Measurements from ENCODE around the gene TSPAN15.
"Not testable (repeated sequence)": the region's sequence is repeated elsewhere in the genome, so short reads cannot be mapped to it uniquely, and the experiment has no call there.

The TSPAN15 gene

GRCh38 chr10:69483963-69484362 lies 32.7 kb downstream of the TSPAN15 start:
- in situ Hi-C loops (cut with MboI; ENCODE audit: low sequenced_read_pairs): no loop called here

GRCh38 chr10:69484736-69485135 lies 33.5 kb downstream of the TSPAN15 start:
- in situ Hi-C loops (cut with MboI; ENCODE audit: low sequenced_read_pairs): no loop called here

GRCh38 chr10:69486922-69487730 lies 35.9 kb downstream of the TSPAN15 start:
- in situ Hi-C loops (cut with MboI; ENCODE audit: low sequenced_read_pairs): no loop called here

- in situ Hi-C loops (cut with MboI; ENCODE audit: low sequenced_read_pairs): not testable (repeated sequence)
Observed at GRCh38 chr10:69488149-69488844, 37.0 kb downstream of the TSPAN15 start.

GRCh38 chr10:69488856-69489255 lies 37.6 kb downstream of the TSPAN15 start:
- in situ Hi-C loops (cut with MboI; ENCODE audit: low sequenced_read_pairs): not testable (repeated sequence)

GRCh38 chr10:69489506-69490090 lies 38.3 kb downstream of the TSPAN15 start:
- in situ Hi-C loops (cut with MboI; ENCODE audit: low sequenced_read_pairs): no loop called here

- in situ Hi-C loops (cut with MboI; ENCODE audit: low sequenced_read_pairs): no loop called here
Observed at GRCh38 chr10:69490876-69491275, 39.6 kb downstream of the TSPAN15 start.

- in situ Hi-C loops (cut with MboI; ENCODE audit: low sequenced_read_pairs): no loop called here
Observed at GRCh38 chr10:69491611-69492010, 40.3 kb downstream of the TSPAN15 start.

GRCh38 chr10:69492091-69492745 lies 41.0 kb downstream of the TSPAN15 start:
- in situ Hi-C loops (cut with MboI; ENCODE audit: low sequenced_read_pairs): no loop called here

GRCh38 chr10:69492746-69493462 lies 41.6 kb downstream of the TSPAN15 start:
- in situ Hi-C loops (cut with MboI; ENCODE audit: low sequenced_read_pairs): no loop called here

GRCh38 chr10:69494626-69495558 lies 43.6 kb downstream of the TSPAN15 start:
- in situ Hi-C loops (cut with MboI; ENCODE audit: low sequenced_read_pairs): no loop called here

GRCh38 chr10:69495666-69496065 lies 44.4 kb downstream of the TSPAN15 start:
- in situ Hi-C loops (cut with MboI; ENCODE audit: low sequenced_read_pairs): no loop called here

- in situ Hi-C loops (cut with MboI; ENCODE audit: low sequenced_read_pairs): no loop called here
Observed at GRCh38 chr10:69496352-69497230, 45.3 kb downstream of the TSPAN15 start.

GRCh38 chr10:69497231-69497561 lies 45.9 kb downstream of the TSPAN15 start:
- in situ Hi-C loops (cut with MboI; ENCODE audit: low sequenced_read_pairs): no loop called here

- in situ Hi-C loops (cut with MboI; ENCODE audit: low sequenced_read_pairs): no loop called here
Observed at GRCh38 chr10:69497611-69498390, 46.5 kb downstream of the TSPAN15 start.

GRCh38 chr10:69498711-69499471 lies 47.6 kb downstream of the TSPAN15 start:
- in situ Hi-C loops (cut with MboI; ENCODE audit: low sequenced_read_pairs): no loop called here

All from hTERT RPE-1 (cell line).